GM18502 (cell line): ENCODE data around the gene ATXN2.

ENCODE experiments used
- ATAC-seq: cut with Tn5 transposase; IDR thresholded peaks from one replicate; pipeline ENCODE4 v1.9.1; 2021; ENCODE audit warnings: mild to moderate bottlenecking; ENCODE audit not compliant: unreplicated experiment, poor library complexity

Gene ATXN2

DNA sequence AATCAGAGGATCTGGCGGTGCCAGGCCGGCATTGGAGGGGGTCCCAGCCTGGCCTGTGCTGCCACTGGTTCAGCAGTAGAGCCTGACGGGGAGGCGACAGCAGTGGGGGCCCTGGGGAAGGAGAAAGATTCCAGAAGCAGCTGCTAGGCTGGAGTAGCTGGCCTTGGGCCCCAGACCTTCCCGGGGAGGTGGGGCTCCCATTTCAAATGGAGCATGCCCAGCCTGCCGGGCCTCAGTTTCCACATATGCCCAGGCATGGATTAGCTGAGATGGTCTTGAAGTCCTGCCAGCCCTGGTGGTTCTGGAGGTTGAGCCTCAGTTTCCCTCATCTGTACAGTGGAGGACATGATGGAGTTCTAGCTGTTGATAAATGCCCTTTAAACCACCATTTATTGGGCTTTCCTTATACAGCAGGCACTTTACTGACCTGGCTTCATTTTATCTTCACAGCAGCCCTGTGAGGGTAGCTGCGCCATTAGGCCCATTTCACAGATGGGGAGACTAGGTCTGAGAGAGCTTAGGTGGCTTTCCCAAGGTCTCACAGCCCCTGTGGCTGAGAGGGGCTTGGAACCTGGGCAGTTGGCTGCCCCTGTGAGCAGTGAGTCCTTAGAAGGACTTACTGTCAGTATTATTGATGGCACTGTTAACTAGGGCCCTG is 171.6 kb downstream of the ATXN2 start:
- no peak for ATAC-seq

DNA sequence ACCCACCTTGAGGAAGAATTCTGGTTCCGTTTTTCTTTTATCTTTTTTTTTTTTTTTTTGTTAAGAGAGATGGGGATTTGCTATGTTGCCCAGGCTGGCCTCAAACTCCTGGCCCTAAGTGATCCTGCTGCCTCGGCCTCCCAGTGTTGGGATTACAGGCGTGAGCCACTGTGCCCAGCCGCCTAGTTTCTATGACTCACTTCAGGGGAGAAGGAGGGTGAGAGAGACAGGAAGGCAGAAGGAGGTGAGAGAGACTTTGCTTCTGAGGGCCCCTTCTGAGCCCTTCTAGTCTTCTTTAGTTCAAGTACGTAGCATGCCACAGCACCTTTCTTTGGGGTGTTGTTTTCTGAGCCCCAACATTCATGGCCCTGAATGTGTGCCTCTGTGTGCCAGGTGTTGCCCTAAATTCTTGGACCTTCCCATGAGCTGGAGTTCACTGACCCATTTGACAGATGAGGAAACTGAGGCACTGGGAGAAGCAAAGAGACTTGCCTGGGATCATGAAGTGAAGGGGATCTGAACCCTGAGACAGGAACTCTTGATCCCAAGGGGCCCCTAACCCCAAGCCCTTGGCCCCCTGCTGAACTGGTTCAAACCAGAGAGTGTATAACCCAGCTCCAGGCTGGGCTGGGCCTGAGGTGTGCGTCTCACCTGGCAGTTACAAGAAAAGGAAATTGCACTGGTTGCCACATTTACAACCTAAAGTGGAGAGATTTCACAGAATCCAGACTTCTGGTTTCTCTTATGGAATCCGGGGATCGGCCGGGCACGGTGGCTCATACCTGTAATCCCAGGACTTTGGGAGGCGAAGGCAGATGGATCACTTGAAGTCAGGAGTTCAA is 172.6 kb downstream of the ATXN2 start:
- ATAC-seq: no peak

- ATAC-seq: no peak
Measured at GRCh38 chr12:111425655-111426054, 173.5 kb downstream of the ATXN2 start.

GRCh38 chr12:111424793-111425251 is 174.3 kb downstream of the ATXN2 start:
- no peak for ATAC-seq

DNA sequence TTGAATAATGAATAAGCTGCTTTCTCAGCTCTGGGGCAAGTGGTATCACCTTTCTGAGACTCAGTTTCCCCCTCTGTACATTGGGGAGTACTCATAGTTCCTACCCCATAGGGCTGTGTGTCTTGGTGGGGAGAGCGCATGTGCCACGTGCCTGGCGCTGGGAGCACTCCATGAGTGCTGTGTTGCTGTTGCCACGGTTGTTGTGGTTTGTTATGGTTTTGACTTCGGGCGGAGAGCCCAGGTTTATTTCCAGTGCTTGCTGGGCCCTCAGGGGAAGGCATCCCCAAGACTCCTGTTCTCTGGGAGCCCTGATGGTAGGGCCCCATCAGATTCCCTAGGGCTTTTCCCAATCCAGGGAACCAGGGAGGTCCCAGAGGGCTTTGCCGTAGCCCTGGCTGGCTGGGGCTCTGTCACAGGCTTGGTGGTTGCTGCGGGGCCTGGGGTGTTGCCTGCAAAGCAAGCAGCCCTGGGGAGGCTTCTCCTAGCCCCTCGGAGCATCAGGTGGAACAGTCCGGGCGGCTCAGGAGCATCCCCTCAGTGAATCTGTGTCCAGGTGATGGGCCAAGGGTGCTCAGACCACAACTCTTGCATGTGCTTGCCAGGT is 174.8 kb downstream of the ATXN2 start:
- ATAC-seq: no peak

DNA sequence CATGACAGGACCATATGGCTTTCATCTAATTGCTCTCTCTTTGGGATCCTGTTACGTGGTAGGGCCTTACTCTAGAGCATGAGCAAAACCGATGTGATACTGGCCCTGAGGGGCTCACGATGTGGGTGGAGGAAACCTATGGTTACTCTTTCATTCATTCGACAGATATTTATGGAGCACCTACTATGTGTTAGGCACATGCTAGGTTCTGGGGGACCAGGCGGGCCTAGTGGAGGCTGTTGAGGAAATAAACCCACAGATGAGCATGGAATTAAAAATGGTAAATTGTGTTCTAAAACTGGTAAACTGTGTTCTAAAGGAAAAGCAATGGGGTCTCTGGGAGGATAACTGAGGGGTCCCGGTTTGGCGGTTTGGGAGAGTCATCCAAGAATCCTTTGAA is 178.6 kb downstream of the ATXN2 start:
- no peak for ATAC-seq

GRCh38 chr12:111419784-111420183 is 179.3 kb downstream of the ATXN2 start:
- ATAC-seq: no peak

DNA sequence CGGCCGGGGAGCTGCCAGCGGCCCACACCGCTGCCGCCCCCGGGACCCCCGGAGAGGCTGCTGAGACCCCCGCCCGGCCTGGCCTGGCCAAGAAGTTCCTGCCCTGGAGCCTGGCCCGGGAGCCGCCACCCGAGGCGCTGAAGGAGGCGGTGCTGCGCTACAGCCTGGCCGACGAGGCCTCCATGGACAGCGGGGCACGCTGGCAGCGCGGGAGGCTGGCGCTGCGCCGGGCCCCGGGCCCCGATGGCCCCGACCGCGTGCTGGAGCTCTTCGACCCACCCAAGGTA is 180.6 kb downstream of the ATXN2 start:
- no peak for ATAC-seq

DNA sequence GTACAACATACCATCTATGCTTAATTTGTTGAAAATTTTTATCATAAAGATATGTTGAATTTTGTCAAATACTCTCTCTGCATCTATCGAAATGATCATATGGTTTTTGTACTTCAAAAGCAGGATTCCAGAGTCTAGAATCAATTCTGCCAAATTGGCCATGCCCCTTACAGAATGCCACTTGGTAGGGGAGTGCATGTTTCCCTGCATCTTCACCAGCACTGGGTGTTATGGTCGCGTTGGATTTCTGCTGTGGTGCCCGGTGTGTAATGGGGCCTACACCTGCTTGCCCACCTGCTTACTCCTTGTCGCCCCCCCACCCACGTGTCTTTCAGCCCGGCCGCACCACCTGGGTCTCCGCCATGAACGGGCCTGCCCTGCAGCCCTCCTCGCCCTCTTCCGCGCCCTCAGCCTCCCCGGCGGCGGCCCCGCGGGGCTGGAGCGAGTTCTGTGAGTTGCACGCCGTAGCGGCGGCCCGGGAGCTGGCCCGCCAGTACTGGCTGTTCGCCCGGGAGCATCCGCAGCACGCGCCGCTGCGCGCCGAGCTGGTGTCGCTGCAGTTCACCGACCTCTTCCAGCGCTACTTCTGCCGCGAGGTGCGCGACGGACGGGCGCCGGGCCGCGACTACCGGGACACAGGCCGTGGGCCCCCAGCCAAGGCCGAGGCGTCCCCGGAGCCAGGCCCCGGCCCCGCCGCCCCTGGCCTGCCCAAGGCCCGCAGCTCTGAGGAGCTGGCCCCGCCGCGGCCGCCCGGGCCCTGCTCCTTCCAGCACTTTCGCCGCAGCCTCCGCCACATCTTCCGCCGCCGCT is 181.1 kb downstream of the ATXN2 start:
- ATAC-seq: no peak

DNA sequence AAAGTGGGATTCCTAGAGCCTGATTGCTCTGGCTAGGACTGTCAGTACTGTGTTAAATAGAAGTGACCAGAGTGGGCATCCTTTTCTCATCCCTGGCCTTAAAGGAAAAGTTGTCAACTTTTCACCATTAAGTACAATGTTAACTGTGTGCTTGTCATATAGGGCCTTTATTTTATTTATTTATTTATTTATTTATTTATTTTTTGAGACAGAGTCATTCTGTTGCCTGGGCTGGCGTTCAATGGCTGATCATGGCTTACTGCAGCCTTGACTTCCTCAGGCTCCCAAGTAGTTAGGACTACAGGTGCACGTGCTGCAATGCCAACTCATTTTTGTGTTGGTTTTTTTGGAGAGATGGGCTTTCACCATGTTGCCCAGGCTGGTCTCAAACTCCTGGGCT is 181.8 kb downstream of the ATXN2 start:
- no peak for ATAC-seq

- no peak for ATAC-seq
Measured at GRCh38 chr12:111414711-111415252, 184.3 kb downstream of the ATXN2 start.

GRCh38 chr12:111413442-111414086 is 185.6 kb downstream of the ATXN2 start:
- no peak for ATAC-seq

GRCh38 chr12:111412830-111413441 is 186.2 kb downstream of the ATXN2 start:
- no peak for ATAC-seq

DNA sequence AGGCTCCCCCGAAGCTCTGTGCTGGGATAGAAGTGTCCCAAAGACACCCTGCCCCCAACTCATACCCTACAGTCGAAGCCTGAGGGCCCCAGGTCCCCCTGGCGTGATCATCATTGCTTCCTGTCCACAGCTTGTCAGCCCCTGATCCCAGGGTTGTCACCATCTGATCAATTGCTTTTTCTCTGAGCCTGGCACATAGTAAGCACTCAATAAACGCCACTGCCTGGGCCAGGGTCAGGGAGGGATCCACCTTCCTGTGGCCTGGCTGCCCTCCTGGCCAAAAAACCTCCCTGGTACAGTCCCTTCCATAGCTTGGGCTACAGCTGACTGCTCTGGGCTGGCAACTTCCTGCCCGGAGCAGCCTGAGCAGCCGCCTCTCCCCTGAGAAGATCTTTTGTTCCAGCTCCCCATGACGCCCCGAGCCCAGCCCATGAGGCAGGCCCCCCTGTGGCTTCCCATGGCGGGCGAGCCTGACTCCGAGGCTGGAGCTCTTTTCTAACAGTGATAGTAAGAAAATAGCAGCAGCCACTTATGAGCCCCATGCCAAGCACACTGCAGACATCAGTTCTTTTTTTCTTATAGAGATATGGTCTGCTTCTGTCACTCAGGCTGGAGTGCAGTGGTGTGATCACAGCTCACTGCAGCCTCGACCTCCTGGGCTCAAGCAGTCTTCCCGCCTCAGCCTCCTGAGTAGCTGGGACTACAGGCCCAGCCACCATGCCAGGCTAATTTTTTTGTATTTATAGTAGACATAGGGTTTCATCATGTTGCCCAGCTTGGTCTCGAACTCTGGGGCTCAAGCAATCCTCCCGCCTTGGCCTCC is 186.9 kb downstream of the ATXN2 start:
- ATAC-seq: no peak

DNA sequence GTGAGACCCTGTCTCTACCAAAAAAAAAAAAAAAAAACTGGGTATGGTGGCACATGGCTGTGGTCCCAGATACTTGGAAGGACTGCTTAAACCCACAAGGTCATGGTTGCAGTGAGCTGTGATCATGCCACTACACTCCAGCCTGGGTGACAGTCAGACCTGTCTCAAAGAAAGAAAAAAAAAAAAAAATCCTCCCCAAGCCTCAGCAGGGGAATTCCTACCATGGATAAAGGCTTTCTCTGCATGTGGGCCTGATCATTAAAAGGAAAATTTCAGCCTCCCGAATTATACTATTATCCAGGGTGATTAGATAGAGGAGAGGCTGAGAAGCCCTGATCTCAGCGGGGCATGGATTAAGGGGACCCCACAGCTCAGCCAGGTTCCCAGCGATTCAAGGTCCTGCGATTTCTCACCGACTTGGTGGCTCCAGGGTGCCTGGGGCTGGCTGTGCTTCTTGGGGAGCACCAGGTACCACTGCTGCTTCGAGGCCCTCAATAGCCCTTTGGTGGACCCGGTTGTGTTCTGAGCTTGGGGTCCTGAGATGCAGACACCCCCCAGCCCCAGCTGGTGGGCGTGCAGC is 187.8 kb downstream of the ATXN2 start:
- no peak for ATAC-seq

DNA sequence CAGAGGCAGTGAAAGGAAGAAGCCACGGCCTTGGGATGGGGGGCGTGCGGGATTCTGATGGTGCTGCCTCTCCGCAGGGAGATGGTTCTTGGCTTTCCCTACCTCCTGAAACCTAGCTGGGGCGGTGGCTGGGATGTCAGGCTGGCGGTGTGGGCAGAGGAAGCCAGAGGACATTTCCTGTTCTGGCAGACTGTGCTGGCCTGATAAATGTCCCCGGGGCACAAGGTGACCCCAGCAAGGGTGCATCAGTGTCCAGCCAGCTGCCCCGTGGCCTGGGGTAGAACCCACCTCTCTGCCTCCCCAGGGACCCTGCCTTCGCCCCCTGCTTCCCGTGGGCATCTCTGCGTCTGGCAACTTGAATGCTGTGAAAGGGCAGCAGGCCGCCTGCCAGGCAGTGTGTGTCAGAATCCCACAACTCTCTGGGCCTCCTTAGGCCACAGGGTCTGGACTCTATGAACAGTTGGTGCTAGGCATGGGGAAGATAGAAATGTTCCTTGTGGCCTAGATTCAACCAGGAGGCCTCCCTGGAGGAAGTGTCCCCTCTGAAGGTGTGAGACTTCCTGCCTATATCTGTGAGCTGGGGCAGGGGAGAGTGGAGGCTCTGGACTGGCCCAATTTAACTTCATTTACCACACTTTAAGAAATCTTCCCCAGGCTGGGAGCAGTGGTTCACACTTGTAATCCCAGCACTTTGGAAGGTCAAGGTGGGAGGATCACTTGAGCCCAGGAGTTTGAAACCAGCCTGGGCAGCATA is 188.5 kb downstream of the ATXN2 start:
- no peak for ATAC-seq

DNA sequence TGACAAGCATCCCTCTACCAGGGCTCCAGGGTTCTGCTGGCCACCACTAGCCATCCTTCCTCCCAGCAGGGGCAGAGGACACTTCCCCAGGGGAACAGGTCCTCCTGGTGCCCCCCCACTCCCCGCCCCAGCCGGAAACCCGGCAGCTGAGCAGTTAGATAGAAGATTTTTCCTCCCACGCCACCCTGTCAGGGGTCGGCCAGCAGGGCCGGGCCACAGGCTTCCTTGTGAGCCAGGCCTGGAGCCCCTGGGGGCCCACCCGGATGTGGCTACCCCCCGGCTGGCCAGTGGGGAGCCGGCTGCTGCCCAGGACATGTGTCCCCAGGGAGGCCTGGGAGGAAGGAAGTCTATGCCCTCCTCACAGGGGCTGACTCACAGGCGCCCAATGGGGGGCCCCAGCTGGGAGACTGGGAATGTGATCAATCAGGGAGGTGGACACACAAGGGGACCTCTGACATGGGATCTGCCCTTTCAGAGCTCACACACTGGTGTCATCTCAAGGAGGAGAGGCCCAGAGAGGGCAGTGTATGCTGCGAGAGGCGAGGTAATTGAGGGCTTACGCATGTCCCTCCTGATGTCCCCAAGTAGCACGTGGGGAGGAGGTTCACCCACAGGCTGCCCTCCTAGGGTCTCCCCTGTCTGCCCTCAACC is 189.2 kb downstream of the ATXN2 start:
- ATAC-seq: no peak
